PC-9 (cell line): ENCODE results near the gene JAK1. TPM values are rescaled to one million over a fixed set of nuclear protein-coding genes. Genes with fewer than 3 reads are reported as not detected.

Source experiments
- BruUV-seq: library from RNA; stranded (reverse); fragments of 400-500 nt; replicated peaks from 2 replicates; lab custom pipeline; 2021; lab: Mats Ljungman, UMichigan
- CTCF ChIA-PET: fragments of 300-600 bp; sonication (Branson Sonifier 250); formaldehyde crosslinking; loops from one replicate; lab custom pipeline; 2022; ENCODE audit warnings: antibody characterized with exemption; lab: Charles Lee
- POLR2A ChIA-PET: fragments of 300-600 bp; sonication (Branson Sonifier 250); formaldehyde crosslinking; loops from one replicate; lab custom pipeline; 2022; ENCODE audit warnings: antibody characterized with exemption; ENCODE audit not compliant: unreplicated experiment; lab: Charles Lee
- DNase-seq, 2 experiments: peaks; one replicate each; pipeline versions ENCODE4 v3.0.0 to v3.0.0-alpha.2; 2015 to 2022; ENCODE audit warnings: mixed read lengths in 1 of 2
- H2AFZ ChIP-seq: fragments of 200-600 bp; sonication (generic); 2 replicates; pipeline ENCODE4 v1.8.1; 2017; ENCODE audit warnings: antibody characterized with exemption
- H3F3A ChIP-seq: fragments of 200-600 bp; sonication (generic); 2 replicates; pipeline ENCODE4 v1.8.1; 2017; ENCODE audit warnings: antibody characterized with exemption, mild to moderate bottlenecking, low read depth; ENCODE audit not compliant: insufficient read depth
- H3K27ac ChIP-seq: fragments of 200-600 bp; sonication (generic); 2 replicates; pipeline ENCODE4 v1.6.1; 2016; ENCODE audit warnings: mixed run types
- H3K27me3 ChIP-seq: fragments of 200-600 bp; sonication (generic); 2 replicates; pipeline ENCODE4 v1.6.1; 2016; ENCODE audit warnings: low read depth, mixed run types; ENCODE audit not compliant: insufficient read depth
- H3K36me3 ChIP-seq: fragments of 200-600 bp; sonication (generic); 2 replicates; pipeline ENCODE4 v1.6.1; 2016; ENCODE audit warnings: low read depth, mixed run types
- H3K4me1 ChIP-seq: fragments of 200-600 bp; sonication (generic); replicated peaks from 2 replicates; pipeline ENCODE4 v1.6.1; 2016; ENCODE audit warnings: mixed run types; ENCODE audit not compliant: insufficient read depth
- H3K4me2 ChIP-seq: fragments of 200-600 bp; sonication (generic); 2 replicates; pipeline ENCODE4 v1.6.1; 2017; ENCODE audit warnings: mixed run types
- H3K4me3 ChIP-seq: fragments of 200-600 bp; sonication (generic); 2 replicates; pipeline ENCODE4 v1.6.1; 2016; ENCODE audit warnings: mixed run types
- H3K79me2 ChIP-seq: fragments of 200-600 bp; sonication (generic); 2 replicates; pipeline ENCODE4 v1.6.1; 2017; ENCODE audit warnings: low read depth, mixed run types
- H3K9me2 ChIP-seq: fragments of 200-600 bp; sonication (generic); 2 replicates; pipeline ENCODE4 v1.8.1; 2017; ENCODE audit warnings: mild to moderate bottlenecking; ENCODE audit not compliant: insufficient read depth
- H3K9me3 ChIP-seq: fragments of 200-600 bp; sonication (generic); 2 replicates; pipeline ENCODE4 v1.8.1; 2016; ENCODE audit warnings: low read depth; ENCODE audit not compliant: insufficient read depth
- H4K20me1 ChIP-seq: fragments of 200-600 bp; sonication (generic); 2 replicates; pipeline ENCODE4 v1.8.1; 2017; ENCODE audit not compliant: insufficient read depth
- EZH2 ChIP-seq: fragments of 200-600 bp; sonication (generic); IDR thresholded peaks from 2 replicates; pipeline ENCODE4 v1.8.0; 2017; ENCODE audit warnings: antibody characterized with exemption, low read depth
- intact Hi-C: fragments of 100-400 bp; cut with micrococcal nuclease; formaldehyde crosslinking; loops from one replicate; pipeline ENCODE4 v1.10.0; 2022; ENCODE audit not compliant: unreplicated experiment
- total RNA-seq: library from RNA; stranded (reverse); gene quantifications from 2 replicates; pipeline ENCODE4 v1.2.3, GENCODE V29; 2021
- TF ChIP-seq, protein P1 (sequence below): fragments of 200-600 bp; sonication (generic); conservative IDR thresholded peaks from 2 replicates; pipeline ENCODE4 v1.6.1; 2017; ENCODE audit warnings: mixed run types, antibody characterized with exemption, mild to moderate bottlenecking, moderate library complexity

The JAK1 gene
- total RNA-seq, 1 experiment from 2014 or later = 88.5 TPM

DNA sequence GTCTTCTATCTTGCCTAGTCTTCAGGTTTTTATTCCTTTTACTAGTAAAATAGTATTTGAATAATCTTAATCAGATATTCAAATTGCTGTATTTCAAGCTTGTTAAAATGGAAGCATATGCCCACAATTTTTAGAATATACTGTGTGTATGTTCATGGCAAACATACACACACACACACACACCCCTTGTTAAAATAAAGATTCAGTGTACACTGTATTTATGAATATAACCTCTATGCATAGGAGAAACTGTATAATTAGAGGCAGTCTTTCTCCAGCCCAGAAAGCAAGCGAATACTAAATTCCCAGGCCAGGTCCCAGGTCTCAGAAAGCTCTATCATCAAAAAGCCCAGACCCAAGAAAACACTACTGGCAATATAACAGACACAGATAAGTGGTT lies 57.8 kb downstream of the JAK1 start:
- H2AFZ ChIP-seq = no peak overlapping the region
- H3K4me2 ChIP-seq = no peak overlapping the region
- H3K9me3 ChIP-seq = no peaks in the 10 kb centered on the region
- CTCF ChIA-PET = interaction anchor here (0.6 kb wide), 1 partner anchor 80 kb away, joined by 13 read pairs; no protein-coding TSS in a partner anchor
- no TSS peak for BruUV-seq
- H3F3A ChIP-seq = peaks cover 4% of the 10 kb centered on the region; the same call in 1 of the 2 replicates
- no peak overlapping the region for H3K27ac ChIP-seq
- TF ChIP-seq, protein P1, sequence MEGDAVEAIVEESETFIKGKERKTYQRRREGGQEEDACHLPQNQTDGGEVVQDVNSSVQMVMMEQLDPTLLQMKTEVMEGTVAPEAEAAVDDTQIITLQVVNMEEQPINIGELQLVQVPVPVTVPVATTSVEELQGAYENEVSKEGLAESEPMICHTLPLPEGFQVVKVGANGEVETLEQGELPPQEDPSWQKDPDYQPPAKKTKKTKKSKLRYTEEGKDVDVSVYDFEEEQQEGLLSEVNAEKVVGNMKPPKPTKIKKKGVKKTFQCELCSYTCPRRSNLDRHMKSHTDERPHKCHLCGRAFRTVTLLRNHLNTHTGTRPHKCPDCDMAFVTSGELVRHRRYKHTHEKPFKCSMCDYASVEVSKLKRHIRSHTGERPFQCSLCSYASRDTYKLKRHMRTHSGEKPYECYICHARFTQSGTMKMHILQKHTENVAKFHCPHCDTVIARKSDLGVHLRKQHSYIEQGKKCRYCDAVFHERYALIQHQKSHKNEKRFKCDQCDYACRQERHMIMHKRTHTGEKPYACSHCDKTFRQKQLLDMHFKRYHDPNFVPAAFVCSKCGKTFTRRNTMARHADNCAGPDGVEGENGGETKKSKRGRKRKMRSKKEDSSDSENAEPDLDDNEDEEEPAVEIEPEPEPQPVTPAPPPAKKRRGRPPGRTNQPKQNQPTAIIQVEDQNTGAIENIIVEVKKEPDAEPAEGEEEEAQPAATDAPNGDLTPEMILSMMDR = no peak
- TF ChIP-seq EZH2 = no peak
- intact Hi-C loops = no loop called here
- peaks cover 74% of the 10 kb centered on the region for H3K79me2 ChIP-seq
- DNase-seq = no peak
- POLR2A ChIA-PET = no interaction called here
- peaks cover 30% of the 10 kb centered on the region for H3K4me1 ChIP-seq
- H3K27me3 ChIP-seq = no peaks in the 10 kb centered on the region
- no peaks in the 10 kb centered on the region for H3K9me2 ChIP-seq
- no peak overlapping the region for H3K4me3 ChIP-seq
- H3K36me3 ChIP-seq = no peaks in the 10 kb centered on the region
- H4K20me1 ChIP-seq = no peaks in the 10 kb centered on the region

DNA sequence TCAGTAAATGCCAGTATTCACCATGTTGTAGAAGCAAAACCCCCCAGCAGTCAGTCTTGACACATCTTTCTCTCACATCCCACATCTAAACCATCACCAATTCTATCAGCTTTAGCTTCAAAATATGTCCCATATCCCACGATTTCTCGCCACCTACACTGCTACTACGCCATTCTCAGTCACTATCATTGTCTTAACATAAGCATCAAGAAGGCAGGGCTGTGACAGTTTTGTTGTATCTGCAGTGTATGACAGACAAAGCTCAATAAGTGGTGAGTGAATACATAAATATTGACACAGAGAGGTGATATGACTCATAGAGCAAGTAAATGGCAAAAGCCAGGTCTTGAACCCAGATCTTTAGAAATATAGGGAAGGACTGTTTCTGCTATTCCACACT lies 59.9 kb downstream of the JAK1 start:
- Histone ChIP-seq H3K4me2 (no peak overlapping the region), H3K9me3 (no peaks in the 10 kb centered on the region), H2AFZ (no peak overlapping the region), H3K4me3 (no peak overlapping the region), H3K27me3 (no peaks in the 10 kb centered on the region), H3K36me3 (no peaks in the 10 kb centered on the region), H3F3A (peaks cover 4% of the 10 kb centered on the region; the same call in 1 of the 2 replicates), H3K79me2 (peaks cover 74% of the 10 kb centered on the region), H3K27ac (0 out of 2 replicates have a peak overlapping the region, but pooled peaks have one; percentile 10), H3K9me2 (no peaks in the 10 kb centered on the region), H4K20me1 (no peaks in the 10 kb centered on the region), H3K4me1 (peaks cover 26% of the 10 kb centered on the region)
- intact Hi-C loops = no loop called here
- DNase-seq = peak in 1 of 2 experiments; percentile 46
- ChIA-PET POLR2A (no interaction called here), CTCF (interaction anchor here (1.1 kb wide), 1 partner anchor 11 kb away, joined by 4 read pairs; no protein-coding TSS in a partner anchor)
- TF ChIP-seq, protein P1 = no peak
- TF ChIP-seq EZH2 = no peak
- no TSS peak for BruUV-seq

DNA sequence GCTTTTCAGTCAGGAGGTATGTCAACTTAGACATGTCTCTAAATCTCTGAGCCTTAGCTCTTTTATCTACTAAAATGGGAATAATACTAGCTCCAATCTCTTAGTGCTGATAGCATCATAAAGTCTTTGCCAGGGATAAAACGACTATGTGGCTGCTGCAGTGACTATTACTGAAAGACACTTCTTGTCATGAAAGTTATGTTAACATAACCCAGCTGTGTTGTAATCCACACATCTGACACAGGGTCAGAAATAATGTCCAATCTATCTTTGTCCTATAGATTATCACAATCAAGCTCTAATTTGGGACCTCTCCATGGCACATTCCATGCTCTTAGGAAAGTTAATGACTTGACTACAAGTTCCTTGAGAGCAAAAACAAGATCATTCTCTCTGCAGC lies 62.8 kb downstream of the JAK1 start:
- H3F3A ChIP-seq = peaks cover 29% of the 10 kb centered on the region
- H2AFZ ChIP-seq = no peak overlapping the region
- H3K9me2 ChIP-seq = no peaks in the 10 kb centered on the region
- BruUV-seq = no TSS peak
- peaks cover 37% of the 10 kb centered on the region for H3K4me1 ChIP-seq
- H3K27me3 ChIP-seq = no peaks in the 10 kb centered on the region
- H3K9me3 ChIP-seq = no peaks in the 10 kb centered on the region
- H3K4me3 ChIP-seq = no peak overlapping the region
- DNase-seq = no peak
- intact Hi-C loops = no loop called here
- H3K79me2 ChIP-seq = peaks cover 77% of the 10 kb centered on the region
- ChIA-PET POLR2A (interaction anchor here (0.6 to 1.1 kb wide), 4 partner anchors 13 to 240 kb away, joined by 4 to 12 read pairs (median 7); no protein-coding TSS in a partner anchor), CTCF (interaction anchor here (0.6 kb wide), 1 partner anchor 1543 kb away, joined by 3 read pairs; no protein-coding TSS in a partner anchor)
- no peaks in the 10 kb centered on the region for H3K36me3 ChIP-seq
- H3K4me2 ChIP-seq = no peak overlapping the region
- H4K20me1 ChIP-seq = no peaks in the 10 kb centered on the region
- TF ChIP-seq, protein P1 = no peak
- TF ChIP-seq EZH2 = no peak
- no peak overlapping the region for H3K27ac ChIP-seq
